SK-N-MC (cell line): ENCODE measurements around the gene DACT3.

ENCODE experiments used
- EZH2 ChIP-seq: fragments of 200-600 bp; sonication (generic); IDR thresholded peaks from one replicate; pipeline ENCODE4 v1.6.1; 2017; ENCODE audit warnings: antibody characterized with exemption
- FOXP2 ChIP-seq: optimal IDR thresholded peaks from 2 replicates; pipeline ENCODE3; 2011; ENCODE audit warnings: mild to moderate bottlenecking, moderate library complexity; ENCODE audit not compliant: insufficient read depth; ENCODE audit errors: extremely low read length, control extremely low read depth
- POLR2AphosphoS5 ChIP-seq: IDR thresholded peaks from 2 replicates; pipeline ENCODE4 v1.6.1; 2012; ENCODE audit warnings: mild to moderate bottlenecking, low read depth, low read length, borderline replicate concordance

GRCh38 chr19:46668662-46669061 is 7.7 kb upstream of the DACT3 start:
- no peak for TF ChIP-seq EZH2
- TF ChIP-seq POLR2AphosphoS5: no peak
- TF ChIP-seq FOXP2: no peak
